Adrenal gland (tissue), 12 donors: ENCODE measurements around the gene HEPHL1. TPM values are rescaled to one million over a fixed set of nuclear protein-coding genes. Genes with fewer than 3 reads are reported as not detected.
"Not testable (repeated sequence)": the region's sequence is repeated elsewhere in the genome, so short reads cannot be mapped to it uniquely, and the experiment has no call there.

Source experiments
- DNase-seq, 7 donors: peaks; one replicate each; pipeline ENCODE4 v3.0.0-alpha.2; 2019 to 2020
- H3K27ac ChIP-seq, 5 donors: fragments of 200-600 bp; sonication (generic) in 4 of 5; 1 replicate in 3 of 5; 2 replicates in 2 of 5; pipeline versions ENCODE4 v1.5.1 to v1.8.0; 2016 to 2020; ENCODE audit warnings: mild to moderate bottlenecking in 1 of 5
- H3K27me3 ChIP-seq: fragments of 200-600 bp; 2 replicates; pipeline ENCODE4 v1.8.0; 2021
- H3K36me3 ChIP-seq, 2 donors: fragments of 200-600 bp; replicated peaks in 1 of 2; 1 replicate in 1 of 2; 2 replicates in 1 of 2; pipeline versions ENCODE4 v1.5.1 to v1.8.0; 2018 to 2022
- H3K4me1 ChIP-seq, 2 donors: fragments of 200-600 bp; replicated peaks in 1 of 2; 1 replicate in 1 of 2; 2 replicates in 1 of 2; pipeline versions ENCODE4 v1.5.1 to v1.8.0; 2018 to 2021
- H3K4me3 ChIP-seq, 4 donors: fragments of 200-600 bp; sonication (generic) in 3 of 4; one replicate each; pipeline ENCODE4 v1.5.1; 2016 to 2018
- H3K9me3 ChIP-seq, 3 donors: fragments of 200-600 bp; sonication (generic) in 1 of 3; replicated peaks in 1 of 3; 1 replicate in 2 of 3; 2 replicates in 1 of 3; pipeline versions ENCODE4 v1.5.1 to v1.8.0; 2016 to 2021
- CTCF ChIP-seq, 6 experiments: fragments of 450-650 bp in 4 of 6; fragments of 200-600 bp in 2 of 6; sonication (generic) in 1 of 6; IDR thresholded peaks; 1 replicate in 5 of 6; 2 replicates in 1 of 6; pipeline versions ENCODE4 v1.5.1 to v1.8.0; 2016 to 2021; ENCODE audit warnings: antibody characterized with exemption in 6 of 6, mild to moderate bottlenecking in 2 of 6, moderate library complexity in 1 of 6
- POLR2A ChIP-seq, 2 donors: fragments of 450-650 bp; IDR thresholded peaks; one replicate each; pipeline ENCODE4 v1.6.1; 2017; ENCODE audit warnings: antibody characterized with exemption in 2 of 2, mild to moderate bottlenecking in 2 of 2, moderate library complexity in 1 of 2
- WGBS, 4 donors: extraction: QIAGEN DNeasy Blood & Tissue Kit in 2 of 4; methylation state at CpG; one replicate each; pipeline versions ENCODE4 v1.1.5 to v1.1.7; 2013 to 2017; 5-methylcytosine and 5-hydroxymethylcytosine counted together
- intact Hi-C, 2 donors: fragments of 100-400 bp; cut with DNase I; formaldehyde crosslinking; loops; one replicate each; pipeline versions ENCODE4 v1.14.1 to v1.15.0; 2022 to 2023
- polyA plus RNA-seq, 3 donors: library from polyadenylated mRNA; stranded (reverse); fragments of 200-250 nt in 2 of 3; fragments of 350-450 nt in 1 of 3; fragmentation: Illumina TruSeq in 1 of 3; extraction: RNeasy Lipid Tissue Mini Kit (QIAGEN cat#74804) in 1 of 3; gene quantifications; one replicate each; pipeline ENCODE4 v1.2.3, GENCODE V29; 2013 to 2014
- small RNA-seq, 2 donors: library from RNA; depleted of rRNA; stranded (forward); fragments of <200 nt; gene quantifications; one replicate each; pipeline ENCODE3, GENCODE V24; 2016
- total RNA-seq, 9 donors: library from RNA; depleted of rRNA in 4 of 9; stranded (reverse); fragments of >200 nt in 4 of 9; fragments of 120-200 nt in 1 of 9; fragmentation: NEBNext Ultra II Directional in 1 of 9; extraction: Animal tissue kit (Norgen Biotek cat#: 25700) in 1 of 9; gene quantifications; one replicate each; pipeline versions ENCODE4 v1.1.0 to v1.2.4, GENCODE V29; 2013 to 2023
- donor health status: healthy with polysubstance abuse.
- donor health status: Bipolar disorder and iron deficiency.
- donor health status: DM: yes; HTN: yes; CAD: no.
- donor health status: DM: no; HTN: no; CAD: no.
- donor health status: DM: no; HTN: no; CAD: no.
- donor health status: DM: yes; HTN: yes; CAD: no.

Gene HEPHL1
- total and polyA plus RNA-seq, 12 donors, result 0.06 TPM; not detected in 11

GRCh38 chr11:94153320-94153719 is 132.2 kb downstream of the HEPHL1 start:
- no peaks in the 10 kb centered on the region for H3K27me3 ChIP-seq
- H3K36me3 ChIP-seq, result no peaks in the 10 kb centered on the region
- TF ChIP-seq POLR2A (IDR thresholded peaks at IDR 0.05) (no peak), CTCF (IDR thresholded peaks at IDR 0.05) (no peak)
- intact Hi-C loops, result no loop called here
- WGBS, 4 donors, result 81 to 96% (median 90%) methylated on average over 3 of the region's 3 CpGs
- no peak overlapping the region for H3K27ac ChIP-seq
- H3K9me3 ChIP-seq, result no peaks in the 10 kb centered on the region
- H3K4me1 ChIP-seq, result peaks cover 8 to 35% of the 10 kb centered on the region in 2 donors
- no peak overlapping the region for H3K4me3 ChIP-seq
- no peak for DNase-seq

GRCh38 chr11:94154095-94154856 is 133.1 kb downstream of the HEPHL1 start:
- Histone ChIP-seq H3K27me3 (no peaks in the 10 kb centered on the region), H3K36me3 (no peaks in the 10 kb centered on the region), H3K27ac (no peak overlapping the region), H3K4me1 (peaks cover 8 to 31% of the 10 kb centered on the region in 2 donors), H3K4me3 (no peak overlapping the region), H3K9me3 (no peaks in the 10 kb centered on the region)
- WGBS, 4 donors, result 67 to 73% (median 72%) methylated on average over 3 of the region's 3 CpGs
- intact Hi-C loops, result no loop called here
- no peak for DNase-seq
- TF ChIP-seq POLR2A (IDR thresholded peaks at IDR 0.05) (no peak), CTCF (IDR thresholded peaks at IDR 0.05) (no peak)

- H3K27ac ChIP-seq, intact Hi-C loops, H3K36me3 ChIP-seq, DNase-seq, H3K27me3 ChIP-seq, H3K4me3 ChIP-seq, H3K4me1 ChIP-seq, H3K9me3 ChIP-seq: not testable (repeated sequence)
- WGBS, 4 donors, result 92 to 100% (median 95%) methylated on average over 2 to 3 of the region's 3 CpGs
Measured at GRCh38 chr11:94157339-94157738, 136.2 kb downstream of the HEPHL1 start.

Small RNAs within 50 kb of the gene (small RNA-seq; reads per million reads assigned to genes)
- gene AP002795.1, result 0 reads per million in 2 donors

Other genes with a start within 250 kb of the HEPHL1 start
- 10 to 100 TPM; 16.9 to 32.0 (median 23.7) TPM for gene MED17, start 237.1 kb upstream of the HEPHL1 start, total RNA-seq
- 10 to 100 TPM in 2 of 3 donors, 1 to 10 TPM in 1; 8.4 to 16.9 (median 10.4) TPM for gene MED17, start 237.1 kb upstream of the HEPHL1 start, polyA plus RNA-seq
- under 1 TPM in 4 of 9 donors, not detected in 5; 0.15 to 0.55 (median 0.25) TPM for gene VSTM5, start 170.7 kb upstream of the HEPHL1 start, total RNA-seq
- gene VSTM5, start 170.7 kb upstream of the HEPHL1 start, polyA plus RNA-seq, result under 1 TPM; 0.07 to 0.16 (median 0.13) TPM
- gene PANX1, start 107.5 kb downstream of the HEPHL1 start, total RNA-seq, result 10 to 100 TPM; 12.9 to 40.5 (median 18.0) TPM
- 10 to 100 TPM in 1 of 3 donors, 1 to 10 TPM in 2; 3.3 to 17.0 (median 3.3) TPM for gene PANX1, start 107.5 kb downstream of the HEPHL1 start, polyA plus RNA-seq